Adrenal gland (tissue), 12 donors: ENCODE results near the gene ABCF2. TPM values are rescaled to one million over a fixed set of nuclear protein-coding genes. Genes with fewer than 3 reads are reported as not detected.

ENCODE experiments used
- DNase-seq, 7 donors: peaks; one replicate each; pipeline ENCODE4 v3.0.0-alpha.2; 2019 to 2020
- H3K27ac ChIP-seq, 5 donors: fragments of 200-600 bp; sonication (generic) in 4 of 5; 1 replicate in 3 of 5; 2 replicates in 2 of 5; pipeline versions ENCODE4 v1.5.1 to v1.8.0; 2016 to 2020; ENCODE audit warnings: mild to moderate bottlenecking in 1 of 5
- H3K27me3 ChIP-seq: fragments of 200-600 bp; 2 replicates; pipeline ENCODE4 v1.8.0; 2021
- H3K36me3 ChIP-seq, 2 donors: fragments of 200-600 bp; replicated peaks in 1 of 2; 1 replicate in 1 of 2; 2 replicates in 1 of 2; pipeline versions ENCODE4 v1.5.1 to v1.8.0; 2018 to 2022
- H3K4me1 ChIP-seq, 2 donors: fragments of 200-600 bp; replicated peaks in 1 of 2; 1 replicate in 1 of 2; 2 replicates in 1 of 2; pipeline versions ENCODE4 v1.5.1 to v1.8.0; 2018 to 2021
- H3K4me3 ChIP-seq, 4 donors: fragments of 200-600 bp; sonication (generic) in 3 of 4; one replicate each; pipeline ENCODE4 v1.5.1; 2016 to 2018
- H3K9me3 ChIP-seq, 3 donors: fragments of 200-600 bp; sonication (generic) in 1 of 3; replicated peaks in 1 of 3; 1 replicate in 2 of 3; 2 replicates in 1 of 3; pipeline versions ENCODE4 v1.5.1 to v1.8.0; 2016 to 2021
- POLR2A ChIP-seq, 2 donors: fragments of 450-650 bp; IDR thresholded peaks; one replicate each; pipeline ENCODE4 v1.6.1; 2017; ENCODE audit warnings: antibody characterized with exemption in 2 of 2, mild to moderate bottlenecking in 2 of 2, moderate library complexity in 1 of 2
- WGBS, 4 donors: extraction: QIAGEN DNeasy Blood & Tissue Kit in 2 of 4; methylation state at CpG; one replicate each; pipeline versions ENCODE4 v1.1.5 to v1.1.7; 2013 to 2017; 5-methylcytosine and 5-hydroxymethylcytosine counted together
- intact Hi-C, 2 donors: fragments of 100-400 bp; cut with DNase I; formaldehyde crosslinking; loops; one replicate each; pipeline versions ENCODE4 v1.14.1 to v1.15.0; 2022 to 2023
- polyA plus RNA-seq, 3 donors: library from polyadenylated mRNA; stranded (reverse); fragments of 200-250 nt in 2 of 3; fragments of 350-450 nt in 1 of 3; fragmentation: Illumina TruSeq in 1 of 3; extraction: RNeasy Lipid Tissue Mini Kit (QIAGEN cat#74804) in 1 of 3; gene quantifications; one replicate each; pipeline ENCODE4 v1.2.3, GENCODE V29; 2013 to 2014
- total RNA-seq, 9 donors: library from RNA; depleted of rRNA in 4 of 9; stranded (reverse); fragments of >200 nt in 4 of 9; fragments of 120-200 nt in 1 of 9; fragmentation: NEBNext Ultra II Directional in 1 of 9; extraction: Animal tissue kit (Norgen Biotek cat#: 25700) in 1 of 9; gene quantifications; one replicate each; pipeline versions ENCODE4 v1.1.0 to v1.2.4, GENCODE V29; 2013 to 2023
- TF ChIP-seq, protein P1 (sequence below), 6 experiments: fragments of 450-650 bp in 4 of 6; fragments of 200-600 bp in 2 of 6; sonication (generic) in 1 of 6; IDR thresholded peaks; 1 replicate in 5 of 6; 2 replicates in 1 of 6; pipeline versions ENCODE4 v1.5.1 to v1.8.0; 2016 to 2021; ENCODE audit warnings: antibody characterized with exemption in 6 of 6, mild to moderate bottlenecking in 2 of 6, moderate library complexity in 1 of 6
- donor health status: healthy with polysubstance abuse.
- donor health status: Bipolar disorder and iron deficiency.
- donor health status: DM: yes; HTN: yes; CAD: no.
- donor health status: DM: no; HTN: no; CAD: no.
- donor health status: DM: no; HTN: no; CAD: no.
- donor health status: DM: yes; HTN: yes; CAD: no.

ABCF2 gene
- total and polyA plus RNA-seq, 12 donors, result 15.6 to 110 (median 29.3) TPM

DNA sequence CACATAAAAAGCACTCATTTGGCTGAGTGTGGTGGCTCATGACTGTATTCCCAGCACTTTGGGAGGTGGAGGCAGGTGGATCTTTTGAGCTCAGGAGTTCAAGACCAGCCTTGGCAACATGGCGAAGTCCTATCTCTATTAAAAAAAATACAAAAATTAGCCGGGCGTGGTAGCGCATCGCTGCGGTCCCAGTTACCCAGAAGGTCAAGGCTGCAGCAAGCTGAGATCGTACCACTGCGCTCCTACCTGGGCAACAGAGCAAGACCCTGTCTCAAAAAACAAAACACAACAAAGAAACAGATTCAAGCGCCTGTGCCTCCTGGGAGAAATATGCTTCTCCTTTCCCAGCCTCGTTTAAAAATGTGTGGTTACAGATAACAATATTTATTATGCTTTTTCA, 2.2 kb upstream of the ABCF2 start:
- Histone ChIP-seq H3K36me3 (peaks cover 0 to 9% of the 10 kb centered on the region in 2 donors), H3K4me3 (no peak overlapping the region), H3K9me3 (no peaks in the 10 kb centered on the region), H3K27me3 (no peaks in the 10 kb centered on the region), H3K27ac (no peak overlapping the region), H3K4me1 (peaks cover 32 to 51% of the 10 kb centered on the region in 2 donors)
- intact Hi-C loops, result no loop called here
- 65 to 76% (median 73%) methylated on average over 10 of the region's 10 CpGs for WGBS, 4 donors
- DNase-seq, result no peak
- TF ChIP-seq, protein P1, sequence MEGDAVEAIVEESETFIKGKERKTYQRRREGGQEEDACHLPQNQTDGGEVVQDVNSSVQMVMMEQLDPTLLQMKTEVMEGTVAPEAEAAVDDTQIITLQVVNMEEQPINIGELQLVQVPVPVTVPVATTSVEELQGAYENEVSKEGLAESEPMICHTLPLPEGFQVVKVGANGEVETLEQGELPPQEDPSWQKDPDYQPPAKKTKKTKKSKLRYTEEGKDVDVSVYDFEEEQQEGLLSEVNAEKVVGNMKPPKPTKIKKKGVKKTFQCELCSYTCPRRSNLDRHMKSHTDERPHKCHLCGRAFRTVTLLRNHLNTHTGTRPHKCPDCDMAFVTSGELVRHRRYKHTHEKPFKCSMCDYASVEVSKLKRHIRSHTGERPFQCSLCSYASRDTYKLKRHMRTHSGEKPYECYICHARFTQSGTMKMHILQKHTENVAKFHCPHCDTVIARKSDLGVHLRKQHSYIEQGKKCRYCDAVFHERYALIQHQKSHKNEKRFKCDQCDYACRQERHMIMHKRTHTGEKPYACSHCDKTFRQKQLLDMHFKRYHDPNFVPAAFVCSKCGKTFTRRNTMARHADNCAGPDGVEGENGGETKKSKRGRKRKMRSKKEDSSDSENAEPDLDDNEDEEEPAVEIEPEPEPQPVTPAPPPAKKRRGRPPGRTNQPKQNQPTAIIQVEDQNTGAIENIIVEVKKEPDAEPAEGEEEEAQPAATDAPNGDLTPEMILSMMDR (IDR thresholded peaks at IDR 0.05), result no peak
- no peak for TF ChIP-seq POLR2A (IDR thresholded peaks at IDR 0.05)

DNA sequence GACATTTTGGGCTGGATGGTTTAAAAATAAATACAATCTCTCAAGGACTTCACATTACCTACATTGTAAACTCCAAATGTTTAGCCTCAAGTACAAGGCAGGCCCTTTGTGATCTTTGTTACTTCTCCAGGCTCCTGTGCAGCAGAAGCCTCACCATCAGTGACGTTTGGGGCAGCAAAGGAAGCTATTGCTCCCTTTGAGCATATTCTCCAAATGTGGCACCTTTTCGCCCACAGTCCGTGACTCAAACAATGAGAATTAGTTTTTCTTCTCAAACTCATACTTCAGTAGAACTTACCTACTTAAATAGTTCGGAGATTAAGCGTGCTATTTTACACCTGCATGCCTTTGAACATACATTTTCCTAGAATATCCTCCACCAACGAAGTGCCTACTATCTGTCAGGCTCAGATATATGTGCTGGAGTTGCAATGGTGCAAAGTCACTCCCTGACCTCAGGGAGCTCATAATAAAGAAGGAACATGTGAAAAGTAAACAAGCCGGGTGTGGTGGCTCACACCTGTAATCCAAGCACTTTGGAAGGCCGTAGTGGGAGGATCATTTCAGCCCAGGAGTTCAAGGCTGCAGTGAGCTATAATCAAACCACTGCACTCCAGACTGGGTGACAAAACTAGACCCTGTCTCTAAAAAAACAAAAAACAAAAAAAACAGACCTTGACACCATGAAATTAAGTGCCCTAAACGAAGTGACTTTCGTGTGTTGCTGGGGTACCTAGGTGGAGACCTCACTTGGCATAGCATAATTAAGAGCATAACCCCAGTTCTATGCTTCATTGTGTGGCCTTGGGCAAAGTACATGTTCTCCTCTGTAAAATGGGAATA, 1.2 kb upstream of the ABCF2 start:
- H3K4me1 ChIP-seq, result peaks cover 23 to 41% of the 10 kb centered on the region in 2 donors
- intact Hi-C loops, result no loop called here
- H3K27me3 ChIP-seq, result no peaks in the 10 kb centered on the region
- H3K27ac ChIP-seq, result peak overlapping the region in 4 of 5 donors; percentile 70 to 90 (median 86)
- H3K36me3 ChIP-seq, result peaks cover 0 to 19% of the 10 kb centered on the region in 2 donors
- TF ChIP-seq, protein P1 (IDR thresholded peaks at IDR 0.05), result no peak
- no peak for TF ChIP-seq POLR2A (IDR thresholded peaks at IDR 0.05)
- no peaks in the 10 kb centered on the region for H3K9me3 ChIP-seq
- 50 to 64% (median 57%) methylated on average over 10 of the region's 10 CpGs for WGBS, 4 donors
- no peak for DNase-seq
- peak overlapping the region in 2 of 4 donors; percentile 36 to 76 for H3K4me3 ChIP-seq

DNA sequence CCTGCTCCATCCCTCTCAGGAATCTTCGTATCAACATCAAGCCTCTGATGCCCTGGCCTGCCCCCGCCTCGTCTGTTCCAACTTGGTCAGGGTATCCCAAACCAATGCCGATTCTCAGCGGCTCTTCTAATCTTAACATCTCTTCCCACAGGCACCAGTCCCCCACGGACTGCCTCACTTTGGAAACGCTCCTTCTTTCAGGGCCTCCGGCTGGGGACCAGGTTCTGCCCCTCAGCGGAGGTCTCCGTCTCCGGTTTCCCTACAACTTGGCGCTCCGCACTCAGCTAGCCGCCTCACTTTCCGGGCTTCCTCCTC, 488 bp downstream of the ABCF2 start:
- Histone ChIP-seq H3K4me1 (peaks cover 18 to 36% of the 10 kb centered on the region in 2 donors), H3K4me3 (peak overlapping the region; percentile 14 to 76 (median 52)), H3K9me3 (no peaks in the 10 kb centered on the region), H3K27me3 (no peaks in the 10 kb centered on the region), H3K27ac (peak overlapping the region in 4 of 5 donors; percentile 34 to 90 (median 86)), H3K36me3 (peaks cover 0 to 36% of the 10 kb centered on the region in 2 donors)
- no peak for DNase-seq
- 1 to 3% (median 2%) methylated on average over 11 to 15 of the region's 15 CpGs for WGBS, 4 donors
- intact Hi-C loops, result no loop called here
- no peak for TF ChIP-seq POLR2A (IDR thresholded peaks at IDR 0.05)
- TF ChIP-seq, protein P1 (IDR thresholded peaks at IDR 0.05), result no peak

DNA sequence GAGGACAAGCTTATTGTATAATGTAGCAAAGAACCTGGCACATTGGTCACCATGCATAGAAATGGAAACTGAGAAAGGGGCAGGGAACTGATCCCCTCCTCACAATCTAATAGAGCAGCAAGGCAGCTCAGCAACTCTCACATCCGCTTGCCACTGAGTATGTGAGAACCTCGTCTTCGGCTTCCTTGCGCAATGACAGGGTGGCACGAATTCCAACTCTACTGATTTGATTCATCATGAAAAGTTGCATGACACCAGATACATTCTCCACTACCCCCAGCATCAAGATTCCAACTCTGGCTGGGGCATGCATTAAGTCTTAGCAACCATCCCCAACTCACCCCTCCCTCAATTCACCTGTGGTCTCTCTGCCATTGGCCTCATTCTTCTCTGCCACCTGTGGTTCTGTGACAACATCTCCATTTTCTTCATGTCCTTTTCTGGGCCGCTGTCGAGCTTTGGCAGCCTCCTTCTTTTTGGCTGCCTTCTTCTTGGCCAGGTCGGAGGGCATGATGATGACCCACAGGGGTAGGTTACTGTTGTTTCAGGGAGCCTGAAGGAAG, 976 bp downstream of the ABCF2 start:
- Histone ChIP-seq H3K36me3 (peaks cover 0 to 40% of the 10 kb centered on the region in 2 donors), H3K27ac (no peak overlapping the region), H3K4me3 (peak overlapping the region in 2 of 4 donors; percentile 60 to 76), H3K27me3 (no peaks in the 10 kb centered on the region), H3K4me1 (peaks cover 15 to 31% of the 10 kb centered on the region in 2 donors), H3K9me3 (no peaks in the 10 kb centered on the region)
- 44 to 58% (median 53%) methylated on average over 8 of the region's 8 CpGs for WGBS, 4 donors
- intact Hi-C loops, result no loop called here
- TF ChIP-seq, protein P1 (IDR thresholded peaks at IDR 0.05), result no peak
- no peak for TF ChIP-seq POLR2A (IDR thresholded peaks at IDR 0.05)
- DNase-seq, result peak in 1 of 7 donors; percentile 26
